Endometrial microvascular endothelial cells (primary cell): Measurements from ENCODE around the gene TLE3. TPM values are rescaled to one million over a fixed set of nuclear protein-coding genes. Genes with fewer than 3 reads are reported as not detected.

Source experiments
- in situ Hi-C: cut with HindIII; loops from 2 replicates; pipeline ENCODE4 v1.10.0; 2017; ENCODE audit warnings: low sequenced_read_pairs, low pct_unique_long_range_greater_than_20kb; ENCODE audit errors: inconsistent ontology term
- total RNA-seq: library from RNA; depleted of rRNA; stranded (reverse); fragments of >200 nt; gene quantifications from one replicate; pipeline ENCODE4 v1.2.3, GENCODE V29; 2015; ENCODE audit errors: inconsistent ontology term

Gene TLE3
- total RNA-seq, 1 donor from 2014 or later = 28.5 TPM

GRCh38 chr15:70043590-70043989, 54.1 kb downstream of the TLE3 start:
- in situ Hi-C loops = no loop called here

DNA sequence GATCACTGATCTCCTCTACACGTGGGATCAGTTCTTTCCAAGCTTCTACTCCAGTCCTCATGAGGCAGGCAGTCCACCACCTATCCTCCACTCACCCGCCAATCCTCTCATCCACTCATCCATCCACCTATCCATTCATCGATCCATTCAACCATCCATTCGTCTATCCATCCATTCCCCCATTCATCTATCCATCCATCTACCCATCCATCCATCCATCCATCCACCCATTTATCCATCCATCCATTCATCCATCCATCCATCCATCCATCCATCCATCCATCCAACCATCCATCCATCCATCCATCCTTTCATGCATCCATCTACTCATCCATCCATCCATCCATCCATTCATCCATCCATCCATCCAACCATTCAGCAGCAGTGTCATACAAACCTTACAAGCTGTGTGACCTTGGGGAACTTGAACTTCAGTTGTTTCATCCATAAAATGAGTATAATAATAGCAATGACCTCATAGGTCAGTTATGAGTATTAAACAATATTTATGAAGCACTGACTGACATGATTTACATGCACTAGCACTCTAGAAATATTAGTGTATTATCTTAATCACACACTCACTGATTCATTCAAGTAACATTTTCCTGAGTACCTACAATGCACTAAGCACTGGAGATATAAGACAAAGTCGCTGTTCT, 55.0 kb downstream of the TLE3 start:
- in situ Hi-C loops = no loop called here

GRCh38 chr15:70039917-70040316, 57.8 kb downstream of the TLE3 start:
- in situ Hi-C loops = no loop called here

GRCh38 chr15:70038730-70039392, 58.9 kb downstream of the TLE3 start:
- in situ Hi-C loops = no loop called here

- in situ Hi-C loops = no loop called here
These were observed 60.5 kb downstream of the TLE3 start for GRCh38 chr15:70037292-70037640.

DNA sequence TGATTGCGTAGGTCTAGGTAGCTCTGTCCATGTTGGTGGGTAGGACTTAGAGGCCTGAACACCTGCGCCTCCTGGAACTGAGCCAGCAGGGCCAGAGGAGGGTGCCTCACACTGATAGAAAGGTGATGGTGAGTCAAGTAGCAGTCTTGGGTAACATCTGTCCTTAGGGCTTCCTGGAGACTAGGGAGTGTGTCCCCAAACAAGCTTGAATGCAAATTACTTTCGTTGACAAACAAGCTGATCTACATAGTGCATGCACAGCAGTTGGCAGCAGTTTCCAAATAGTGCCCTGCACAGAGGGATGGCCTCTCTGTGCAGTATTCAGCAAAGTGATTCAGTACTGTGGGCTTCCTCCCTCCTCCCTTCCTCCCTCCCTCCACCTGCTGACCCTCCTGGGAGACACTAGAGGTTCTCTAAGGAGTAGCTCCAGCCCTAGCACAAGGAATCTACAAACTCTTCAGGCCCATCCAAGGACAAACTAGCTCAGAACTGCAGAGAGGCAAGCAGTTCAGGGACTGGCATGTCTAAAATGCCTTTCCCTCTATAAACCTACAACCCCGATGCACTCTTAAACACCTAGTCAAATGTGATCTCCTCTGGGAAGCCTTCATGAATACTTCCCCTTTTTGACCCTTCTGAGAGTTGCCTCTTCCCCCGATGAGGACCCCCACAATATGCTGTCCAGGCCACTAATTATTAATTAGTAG, 61.0 kb downstream of the TLE3 start:
- in situ Hi-C loops = no loop called here

DNA sequence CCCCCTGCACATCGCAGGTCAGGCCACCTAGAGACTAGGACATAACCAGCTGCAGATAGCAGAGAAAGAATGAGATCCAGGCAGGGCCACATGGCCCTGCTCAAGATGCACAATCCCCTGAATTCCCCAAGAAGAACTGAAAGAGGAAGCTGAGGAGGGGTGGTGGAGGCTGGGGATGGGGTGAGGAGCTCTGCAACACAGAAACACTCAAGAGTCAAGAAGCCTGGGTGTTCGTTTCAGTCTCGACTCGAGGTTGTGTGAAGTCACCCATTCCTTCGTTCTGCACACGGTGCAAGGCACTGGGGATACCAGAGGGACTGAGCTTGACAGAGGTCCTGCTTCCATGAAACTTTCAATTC, 62.0 kb downstream of the TLE3 start:
- in situ Hi-C loops = no loop called here

DNA sequence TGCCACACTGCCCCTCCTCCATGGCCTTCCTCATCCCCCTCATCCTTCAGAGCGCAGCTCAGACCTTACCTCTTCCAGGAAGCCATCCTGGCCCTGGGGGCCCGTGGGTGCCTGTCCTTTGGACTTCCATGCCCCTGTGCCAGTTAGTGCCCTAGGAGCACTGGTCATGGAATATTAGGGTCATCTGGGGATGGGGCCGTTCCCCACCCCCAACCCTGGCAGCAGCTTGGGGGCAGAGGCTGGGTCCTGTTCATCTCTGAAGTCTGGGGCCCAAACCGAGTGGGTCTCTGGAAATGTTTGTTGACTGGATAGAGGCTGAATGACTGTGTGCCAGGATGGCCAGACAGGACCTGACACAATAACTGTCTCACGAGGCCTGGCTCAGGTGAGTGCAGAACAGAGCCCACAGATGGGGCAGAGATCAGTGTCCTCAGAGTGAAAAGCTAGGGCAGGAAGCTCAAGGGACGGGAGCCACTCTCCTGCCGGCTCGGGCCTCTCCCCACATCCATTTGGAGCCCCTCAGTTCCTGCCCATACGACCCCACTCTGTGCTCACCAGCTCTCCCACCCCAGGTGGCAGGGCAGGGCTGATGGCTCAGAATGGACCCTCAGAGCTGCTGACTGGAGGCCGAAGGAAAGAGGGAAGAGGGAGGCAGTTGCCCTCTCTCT, 62.5 kb downstream of the TLE3 start:
- in situ Hi-C loops = no loop called here

DNA sequence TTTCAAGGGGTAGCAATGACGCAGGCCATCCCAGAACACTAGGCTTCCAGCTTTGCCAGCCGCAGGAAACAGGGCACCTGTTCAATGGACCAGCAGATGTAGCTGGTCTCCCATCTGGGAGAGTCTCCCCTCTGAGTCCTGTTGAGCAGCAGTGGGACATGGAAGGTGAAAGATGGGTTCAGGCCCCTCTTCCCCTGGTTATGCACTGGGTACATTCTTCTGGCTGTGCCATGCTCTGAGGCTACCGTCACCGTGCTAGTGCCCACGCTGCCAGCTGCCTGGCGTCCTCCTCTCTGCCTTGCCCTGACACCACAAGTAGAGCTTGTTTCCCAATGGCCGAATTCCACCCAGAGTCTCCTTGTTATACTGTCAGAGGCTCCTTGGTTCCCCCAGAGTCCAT, 63.1 kb downstream of the TLE3 start:
- in situ Hi-C loops = no loop called here

DNA sequence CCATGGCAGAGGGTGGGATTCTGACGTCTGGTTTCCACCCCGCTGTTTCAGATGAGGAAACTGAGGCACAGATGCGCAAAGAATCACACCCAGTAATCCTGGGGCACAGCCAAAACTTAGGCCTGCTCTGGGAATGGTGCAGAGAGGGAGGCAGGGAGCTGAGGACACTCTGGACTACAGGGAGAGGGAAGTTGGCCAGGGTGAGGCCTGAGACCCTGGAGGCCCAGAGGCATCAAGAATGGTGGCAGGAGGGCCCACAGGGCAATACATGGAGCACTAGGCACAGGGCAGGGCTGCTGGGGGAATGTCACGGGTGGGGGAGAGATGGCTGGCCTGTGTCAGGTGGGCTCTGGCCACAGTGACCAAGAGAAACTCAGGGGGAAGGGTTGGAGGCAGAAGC, 63.6 kb downstream of the TLE3 start:
- in situ Hi-C loops = no loop called here

- in situ Hi-C loops = no loop called here
These were observed 64.1 kb downstream of the TLE3 start for GRCh38 chr15:70033529-70034140.

DNA sequence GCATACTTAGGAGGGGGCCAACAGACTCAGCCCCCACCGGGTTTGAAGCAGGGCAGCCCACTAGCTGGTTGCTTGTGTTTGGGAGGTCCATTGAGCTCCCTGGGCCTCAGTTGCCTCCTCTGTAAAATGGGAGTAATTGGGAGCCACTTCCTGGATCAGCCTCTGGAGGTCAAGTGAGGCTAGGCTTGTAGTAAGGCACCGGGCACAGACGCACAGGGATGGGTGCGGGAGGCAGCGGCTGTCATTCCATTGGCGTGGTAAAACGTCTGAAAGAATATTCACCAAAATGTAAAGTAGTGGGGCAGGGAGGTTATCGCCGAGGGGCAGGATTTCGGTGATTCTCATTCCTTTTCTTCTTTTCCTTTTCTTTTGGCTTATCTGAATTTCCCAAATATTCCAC, 64.6 kb downstream of the TLE3 start:
- in situ Hi-C loops = no loop called here

DNA sequence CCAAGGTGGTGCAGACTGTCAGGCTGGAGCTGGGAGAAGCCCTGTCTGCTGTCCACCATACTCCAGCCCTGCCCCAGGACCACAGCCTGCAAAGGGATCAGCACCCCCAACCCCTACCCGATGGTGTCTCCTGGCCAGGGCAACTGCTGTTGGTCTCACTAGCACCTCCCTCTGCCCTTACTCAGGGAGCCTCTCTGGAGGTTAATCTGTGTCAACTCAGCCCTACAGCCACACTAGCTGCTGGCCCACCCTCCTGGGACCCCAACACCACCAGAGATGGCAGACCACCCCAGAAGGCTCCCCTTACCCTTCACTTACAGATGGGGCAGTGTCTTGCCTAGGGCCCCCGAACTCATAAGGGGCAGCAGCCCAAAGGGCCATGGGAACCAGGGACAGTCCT, 65.2 kb downstream of the TLE3 start:
- in situ Hi-C loops = no loop called here

- in situ Hi-C loops = no loop called here
These were observed 66.0 kb downstream of the TLE3 start for GRCh38 chr15:70031713-70032112.

- in situ Hi-C loops = no loop called here
These were observed 66.5 kb downstream of the TLE3 start for GRCh38 chr15:70031261-70031660.

GRCh38 chr15:70030851-70031250, 66.9 kb downstream of the TLE3 start:
- in situ Hi-C loops = no loop called here

DNA sequence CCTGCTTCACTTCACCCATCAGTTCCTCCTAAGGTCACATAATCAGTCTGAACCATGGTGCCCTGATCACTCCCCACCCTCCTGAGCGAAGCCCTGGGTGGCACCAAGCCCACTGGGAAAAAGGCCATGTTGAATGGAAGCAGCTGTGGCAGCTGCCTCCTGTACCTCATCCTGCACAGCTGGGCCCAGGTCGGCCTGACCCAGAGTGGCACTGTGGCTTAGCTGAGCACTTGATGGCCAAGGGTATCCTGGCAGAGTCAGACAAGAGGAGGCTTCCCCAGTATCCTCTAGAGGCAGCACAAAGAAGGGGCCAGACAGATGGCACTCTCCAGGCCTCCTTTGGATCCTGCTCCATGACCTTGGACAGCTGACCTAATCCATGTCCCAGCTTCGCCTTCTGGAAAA, 68.4 kb downstream of the TLE3 start:
- in situ Hi-C loops = no loop called here

DNA sequence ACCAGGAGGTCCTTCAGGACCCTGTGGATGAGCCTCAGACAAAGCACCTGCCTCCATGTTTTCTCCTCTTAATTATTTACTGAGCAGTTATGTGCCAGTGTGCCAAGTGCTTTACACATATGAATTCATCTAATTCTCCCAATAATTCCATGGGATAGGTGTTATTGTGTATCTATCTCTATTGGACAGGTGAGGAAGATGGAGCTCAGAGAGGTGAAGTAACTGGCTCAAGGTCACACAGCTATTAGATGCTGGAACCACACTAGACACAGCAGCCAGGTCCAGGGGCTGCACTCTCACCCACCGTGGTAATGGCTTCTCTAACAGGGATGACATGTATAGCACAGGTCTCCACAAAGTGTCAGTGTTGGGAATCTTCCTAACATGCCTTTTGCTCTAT, 70.2 kb downstream of the TLE3 start:
- in situ Hi-C loops = no loop called here

GRCh38 chr15:70026991-70027390, 70.7 kb downstream of the TLE3 start:
- in situ Hi-C loops = no loop called here
